Esophagus squamous epithelium (tissue), 4 donors: ENCODE results near the gene CAMK2A.

Experiments
- CTCF ChIP-seq, 6 experiments: fragments of 450-650 bp in 4 of 6; fragments of 200-600 bp in 2 of 6; sonication (generic) in 2 of 6; IDR thresholded peaks; one replicate each; pipeline ENCODE4 v1.5.1; 2016 to 2019; ENCODE audit warnings: antibody characterized with exemption in 6 of 6, mild to moderate bottlenecking in 4 of 6, moderate library complexity in 4 of 6
- POLR2A ChIP-seq, 4 donors: fragments of 450-650 bp; IDR thresholded peaks; one replicate each; pipeline ENCODE4 v1.6.1; 2017; ENCODE audit warnings: antibody characterized with exemption in 4 of 4, mild to moderate bottlenecking in 4 of 4, moderate library complexity in 3 of 4

- TF ChIP-seq CTCF (IDR thresholded peaks at IDR 0.05) = no peak
- TF ChIP-seq POLR2A (IDR thresholded peaks at IDR 0.05) = no peak
Measured at GRCh38 chr5:150196986-150197385, 92.6 kb downstream of the CAMK2A start.
